PFSK-1 (cell line): ENCODE measurements around the gene MAP2K1.

ENCODE experiments used
- FOXP2 ChIP-seq: optimal IDR thresholded peaks from 2 replicates; pipeline ENCODE3; 2011; ENCODE audit warnings: borderline replicate concordance, control low read depth, inconsistent platforms; ENCODE audit not compliant: insufficient read depth; ENCODE audit errors: extremely low read length, extremely low read depth
- POLR2AphosphoS5 ChIP-seq: IDR thresholded peaks from 2 replicates; pipeline ENCODE4 v1.6.1; 2012; ENCODE audit warnings: low read depth, mild to moderate bottlenecking, control low read depth, low read length, moderate library complexity
- REST ChIP-seq, 2 experiments: IDR thresholded peaks; 2 replicates each; pipeline versions ENCODE4 v1.6.1 to v1.8.0; 2011 to 2012; ENCODE audit warnings: low read depth in 2 of 2, low read length in 2 of 2, control low read depth in 1 of 2, inconsistent platforms in 1 of 2, mild to moderate bottlenecking in 1 of 2, moderate library complexity in 1 of 2; ENCODE audit not compliant: insufficient read depth in 1 of 2
- SIN3A ChIP-seq: IDR thresholded peaks from 2 replicates; pipeline ENCODE4 v1.6.1; 2012; ENCODE audit warnings: mild to moderate bottlenecking, low read length, moderate library complexity, borderline replicate concordance; ENCODE audit not compliant: insufficient read depth
- TAF1 ChIP-seq: IDR thresholded peaks from 2 replicates; pipeline ENCODE4 v1.6.1; 2012; ENCODE audit warnings: low read length, control low read depth, borderline replicate concordance; ENCODE audit not compliant: insufficient read depth

GRCh38 chr15:66417736-66418135, 31.0 kb downstream of the MAP2K1 start:
- TF ChIP-seq POLR2AphosphoS5 = no peak
- TF ChIP-seq SIN3A = no peak
- TF ChIP-seq REST (IDR thresholded peaks at IDR 0.05; ENCODE audit: insufficient read depth in 1 of 2, low read depth in 2 of 2, low read length in 2 of 2) = no peak
- TF ChIP-seq TAF1 = no peak
- TF ChIP-seq FOXP2 = no peak
